HFF-Myc (cell line): ENCODE data around the gene ARID3A.

Source experiments
- DNase-seq: peaks from one replicate; pipeline ENCODE4 v3.0.0-alpha.2; 2011; ENCODE audit warnings: low read depth; ENCODE audit errors: extremely low read depth
- H3K4me3 ChIP-seq: replicated peaks from 2 replicates; pipeline ENCODE4 v1.5.1; 2011; ENCODE audit warnings: low read depth, mild to moderate bottlenecking, control low read depth, low read length
- TF ChIP-seq, protein P1 (sequence below): IDR thresholded peaks from 2 replicates; pipeline ENCODE4 v1.5.1; 2012; ENCODE audit warnings: mild to moderate bottlenecking, low read depth, low read length, control low read depth; ENCODE audit errors: missing control alignments

The ARID3A gene

DNA sequence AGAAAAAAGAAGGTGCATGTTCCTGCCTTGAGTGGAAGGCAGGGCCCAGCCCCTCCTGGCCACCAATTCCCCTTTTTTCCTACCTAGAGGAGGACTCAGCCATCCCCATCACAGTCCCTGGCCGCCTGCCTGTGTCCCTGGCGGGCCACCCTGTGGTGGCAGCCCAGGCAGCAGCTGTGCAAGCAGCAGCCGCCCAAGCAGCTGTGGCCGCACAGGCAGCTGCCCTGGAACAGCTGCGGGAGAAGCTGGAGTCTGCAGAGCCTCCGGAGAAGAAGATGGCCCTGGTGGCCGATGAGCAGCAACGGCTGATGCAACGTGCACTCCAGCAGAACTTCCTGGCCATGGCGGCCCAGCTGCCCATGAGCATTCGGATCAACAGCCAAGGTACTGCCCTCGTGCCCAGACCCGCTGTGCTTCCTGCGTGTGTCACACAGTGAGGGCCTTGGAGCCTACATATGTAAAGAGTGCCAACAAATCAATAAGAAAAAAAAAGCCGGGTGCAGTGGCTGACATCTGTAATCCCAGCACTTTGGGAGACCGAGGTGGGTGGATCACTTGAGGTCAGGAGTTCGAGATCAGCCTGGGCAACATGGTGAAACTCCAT, 40.8 kb downstream of the ARID3A start:
- DNase-seq: no peak
- no peak overlapping the region for H3K4me3 ChIP-seq
- TF ChIP-seq, protein P1, sequence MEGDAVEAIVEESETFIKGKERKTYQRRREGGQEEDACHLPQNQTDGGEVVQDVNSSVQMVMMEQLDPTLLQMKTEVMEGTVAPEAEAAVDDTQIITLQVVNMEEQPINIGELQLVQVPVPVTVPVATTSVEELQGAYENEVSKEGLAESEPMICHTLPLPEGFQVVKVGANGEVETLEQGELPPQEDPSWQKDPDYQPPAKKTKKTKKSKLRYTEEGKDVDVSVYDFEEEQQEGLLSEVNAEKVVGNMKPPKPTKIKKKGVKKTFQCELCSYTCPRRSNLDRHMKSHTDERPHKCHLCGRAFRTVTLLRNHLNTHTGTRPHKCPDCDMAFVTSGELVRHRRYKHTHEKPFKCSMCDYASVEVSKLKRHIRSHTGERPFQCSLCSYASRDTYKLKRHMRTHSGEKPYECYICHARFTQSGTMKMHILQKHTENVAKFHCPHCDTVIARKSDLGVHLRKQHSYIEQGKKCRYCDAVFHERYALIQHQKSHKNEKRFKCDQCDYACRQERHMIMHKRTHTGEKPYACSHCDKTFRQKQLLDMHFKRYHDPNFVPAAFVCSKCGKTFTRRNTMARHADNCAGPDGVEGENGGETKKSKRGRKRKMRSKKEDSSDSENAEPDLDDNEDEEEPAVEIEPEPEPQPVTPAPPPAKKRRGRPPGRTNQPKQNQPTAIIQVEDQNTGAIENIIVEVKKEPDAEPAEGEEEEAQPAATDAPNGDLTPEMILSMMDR: no peak

DNA sequence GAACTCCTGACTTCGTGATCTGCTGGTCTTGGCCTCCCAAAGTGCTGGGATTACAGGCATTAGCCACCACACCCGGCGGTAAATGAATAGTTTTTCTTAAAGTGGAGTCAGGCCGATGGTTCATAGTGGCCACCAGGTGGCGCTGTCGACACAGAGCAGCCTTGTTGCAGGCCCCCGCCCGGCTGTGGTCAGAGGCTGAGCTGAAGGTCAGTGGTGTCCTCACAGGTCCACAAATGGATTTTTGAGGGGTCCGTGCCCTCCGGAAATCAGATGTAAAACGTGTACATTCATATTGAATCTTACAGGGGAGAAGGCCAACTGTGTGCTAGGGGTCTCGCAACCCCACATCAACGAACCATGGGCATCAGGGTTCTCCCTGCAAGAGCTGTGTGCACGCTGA, 44.9 kb downstream of the ARID3A start:
- H3K4me3 ChIP-seq: no peak overlapping the region
- TF ChIP-seq, protein P1: peak; percentile 66
- DNase-seq: no peak

DNA sequence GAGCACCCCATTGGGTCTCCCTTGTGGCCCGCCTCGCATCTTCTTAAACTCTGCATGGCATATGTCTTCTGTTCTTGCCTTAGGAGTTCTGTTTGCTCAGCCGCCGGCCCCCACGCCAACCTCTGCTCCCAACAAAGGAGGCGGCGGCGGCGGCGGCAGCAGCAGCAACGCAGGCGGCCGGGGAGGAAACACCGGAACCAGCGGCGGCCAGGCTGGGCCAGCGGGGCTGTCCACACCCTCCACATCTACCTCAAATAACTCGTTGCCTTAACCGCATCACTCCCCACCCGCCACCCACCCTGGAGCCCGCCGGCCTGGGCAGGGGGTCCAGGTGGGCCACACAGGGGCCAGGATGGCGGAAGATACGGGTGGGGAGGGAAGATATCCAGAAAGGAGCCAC, 46.0 kb downstream of the ARID3A start:
- TF ChIP-seq, protein P1: no peak
- no peak for DNase-seq
- H3K4me3 ChIP-seq: no peak overlapping the region

DNA sequence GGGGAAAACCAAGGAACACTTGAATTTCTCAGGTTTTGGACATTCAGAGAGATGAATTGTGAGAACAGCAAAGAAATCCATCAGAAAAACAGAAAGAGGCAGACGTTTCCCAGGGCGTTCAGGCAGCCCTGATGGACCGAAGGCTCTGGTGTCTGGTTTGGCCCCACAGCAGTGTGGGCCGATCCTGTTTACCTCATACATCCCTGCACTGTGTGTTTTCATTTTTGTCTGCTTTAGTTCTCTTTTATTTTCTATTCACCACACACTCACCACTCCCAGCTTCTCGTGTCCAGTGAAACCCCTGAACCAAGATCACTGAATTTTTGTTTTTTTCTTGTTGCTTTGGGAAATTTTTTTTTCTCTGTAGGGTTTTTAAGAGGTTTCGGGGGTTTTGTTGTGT, 46.4 kb downstream of the ARID3A start:
- no peak overlapping the region for H3K4me3 ChIP-seq
- DNase-seq: no peak
- TF ChIP-seq, protein P1: no peak

DNA sequence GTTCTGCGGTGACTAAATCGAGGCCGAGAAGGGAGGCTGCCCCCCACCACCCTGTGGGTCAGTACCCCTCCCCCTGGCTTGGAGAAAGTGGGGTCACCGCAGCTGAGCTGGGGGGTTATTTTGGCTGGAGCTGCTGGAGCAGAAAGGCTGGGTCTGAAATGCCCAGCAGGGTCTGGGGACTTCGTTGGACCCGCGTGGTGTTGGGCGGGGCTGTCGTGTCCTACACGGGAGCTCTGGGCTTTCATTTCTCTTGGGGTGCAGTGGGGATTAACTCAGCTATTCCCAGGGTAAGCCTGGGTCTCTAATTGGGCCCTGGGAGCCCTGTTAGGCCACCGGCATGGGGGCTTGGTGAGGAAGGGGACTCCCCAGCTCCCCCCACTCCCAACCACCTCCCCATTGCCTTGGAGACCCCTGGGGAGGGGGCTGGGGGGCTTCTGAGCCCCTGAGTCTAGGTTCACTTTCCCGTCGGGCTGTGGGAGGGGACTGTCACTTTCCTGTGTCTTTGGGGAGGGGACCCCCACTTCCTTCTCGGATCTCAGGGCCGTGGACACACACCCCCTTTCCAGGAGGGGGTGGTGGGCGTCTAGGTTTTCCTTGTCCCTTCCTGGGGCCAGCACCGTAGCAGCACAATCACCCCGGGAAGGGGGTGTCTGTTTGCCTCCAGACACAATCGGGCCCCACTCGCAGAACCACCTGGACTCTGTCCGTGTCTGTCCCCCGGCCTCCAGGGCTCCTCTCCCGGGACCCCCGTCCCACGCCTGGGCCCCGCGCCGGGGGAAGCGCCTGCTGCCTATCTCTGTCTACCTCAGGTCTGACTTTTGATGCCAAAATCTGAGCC, 48.1 kb downstream of the ARID3A start:
- TF ChIP-seq, protein P1: no peak
- no peak overlapping the region for H3K4me3 ChIP-seq
- DNase-seq: no peak

DNA sequence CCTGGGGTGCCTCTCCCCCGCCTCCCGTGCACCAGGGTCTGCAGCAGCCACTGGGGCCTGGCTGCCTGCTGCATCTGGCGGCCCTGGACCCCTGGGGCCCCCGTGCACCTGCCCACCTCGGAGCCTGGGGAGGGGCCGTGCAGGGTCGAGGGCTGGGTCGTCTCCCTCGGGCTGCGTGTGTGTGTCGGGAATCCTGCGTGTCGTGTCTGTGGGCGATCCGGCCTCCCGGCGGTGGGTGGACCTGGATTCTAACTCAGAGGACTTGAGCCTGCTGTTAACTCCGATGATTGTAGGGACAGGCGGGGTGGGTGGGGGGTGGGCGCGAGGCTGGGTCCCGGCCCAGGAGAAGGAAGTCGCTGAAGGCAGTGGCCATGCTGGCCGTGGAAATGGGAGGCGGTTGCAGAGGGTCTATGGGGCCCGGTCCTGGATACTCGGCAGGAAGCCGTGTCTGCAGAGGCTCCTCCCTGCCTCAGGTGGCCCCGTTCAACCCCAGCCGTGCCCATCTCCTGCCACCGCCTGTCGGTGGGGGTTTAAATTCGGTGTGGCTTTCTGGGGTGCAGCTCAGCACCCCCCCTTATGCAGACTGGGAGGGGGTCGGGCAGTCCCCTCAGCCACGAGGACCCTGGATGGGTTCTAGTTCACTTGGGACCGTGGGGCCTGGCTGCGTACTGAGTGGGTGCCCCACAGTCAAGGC, 48.9 kb downstream of the ARID3A start:
- no peak overlapping the region for H3K4me3 ChIP-seq
- TF ChIP-seq, protein P1: no peak
- DNase-seq: no peak
